Astrocyte of the spinal cord (primary cell): ENCODE results near the gene LYST.

Source experiments
- DNase-seq: peaks from one replicate; pipeline ENCODE4 v3.0.0; 2011; ENCODE audit warnings: low read depth, low spot score
- H3K4me3 ChIP-seq: 2 replicates; pipeline ENCODE4 v1.5.1; 2011; ENCODE audit warnings: low read depth, mild to moderate bottlenecking, low read length, moderate library complexity
- CTCF ChIP-seq: IDR thresholded peaks from 2 replicates; pipeline ENCODE4 v1.5.1; 2012; ENCODE audit warnings: low read depth, mild to moderate bottlenecking, low read length, inconsistent platforms
- in situ Hi-C: cut with HindIII; loops from 2 replicates; pipeline ENCODE4 v1.10.0; 2017; ENCODE audit warnings: low sequenced_read_pairs

Gene LYST

GRCh38 chr1:235875036-235875597, 8.4 kb upstream of the LYST start:
- DNase-seq: no peak
- in situ Hi-C loops: no loop called here
- no peak overlapping the region for H3K4me3 ChIP-seq
- no peak for TF ChIP-seq CTCF

- TF ChIP-seq CTCF: no peak
- in situ Hi-C loops: no loop called here
- DNase-seq: no peak
- no peak overlapping the region for H3K4me3 ChIP-seq
Measured at GRCh38 chr1:235874261-235874660, 7.6 kb upstream of the LYST start.

GRCh38 chr1:235873571-235873970, 6.9 kb upstream of the LYST start:
- H3K4me3 ChIP-seq: no peak overlapping the region
- TF ChIP-seq CTCF: no peak
- in situ Hi-C loops: no loop called here
- no peak for DNase-seq

GRCh38 chr1:235873045-235873444, 6.3 kb upstream of the LYST start:
- in situ Hi-C loops: no loop called here
- no peak for DNase-seq

GRCh38 chr1:235872270-235872669, 5.6 kb upstream of the LYST start:
- TF ChIP-seq CTCF: no peak
- DNase-seq: no peak
- H3K4me3 ChIP-seq: no peak overlapping the region
- in situ Hi-C loops: no loop called here

More at GRCh38 chr1:235873045-235873444, 6.3 kb upstream of the LYST start:
- no peak overlapping the region for H3K4me3 ChIP-seq
- TF ChIP-seq CTCF: no peak

GRCh38 chr1:235867903-235868469, 1.3 kb upstream of the LYST start:
- no peak overlapping the region for H3K4me3 ChIP-seq
- no peak for DNase-seq
- TF ChIP-seq CTCF: no peak
- in situ Hi-C loops: no loop called here
